ENCODE results near the gene PDK4. TPM values are rescaled to one million over a fixed set of nuclear protein-coding genes. Genes with fewer than 3 reads are reported as not detected.

PDK4 gene
- total and polyA plus RNA-seq, 10 of the 15 experiments (the other 5 are each of a cell fraction or from before 2014, with no cell fraction given), result 0.03 to 0.46 TPM; not detected in 8

GRCh38 chr7:95590387-95591248 is 5.7 kb downstream of the PDK4 start:
- Histone ChIP-seq H3K27ac (ENCODE audit: control insufficient read depth, insufficient read depth) (no peak overlapping the region), H3K9me3 (replicated peaks; ENCODE audit: control insufficient read depth, insufficient read depth, low read length) (no peaks in the 10 kb centered on the region), H4K20me1 (ENCODE audit: control insufficient read depth, insufficient read depth) (no peaks in the 10 kb centered on the region), H3K4me1 (ENCODE audit: control insufficient read depth, insufficient read depth, low read length) (no peaks in the 10 kb centered on the region), H3K79me2 (ENCODE audit: control insufficient read depth, insufficient read depth, low read length) (no peaks in the 10 kb centered on the region), H3K27me3 (replicated peaks in 1 of 2; ENCODE audit: control insufficient read depth in 2 of 2, insufficient read depth in 2 of 2, low read length in 1 of 2) (no peaks in the 10 kb centered on the region), H3K36me3 (ENCODE audit: control insufficient read depth in 2 of 2, insufficient read depth in 2 of 2, low read length in 1 of 2) (no peaks in the 10 kb centered on the region), H3K9ac (ENCODE audit: control insufficient read depth, insufficient read depth, low read length) (no peak overlapping the region), H3K4me2 (ENCODE audit: control insufficient read depth, insufficient read depth) (no peak overlapping the region), H3K4me3 (no peak overlapping the region), H2AFZ (ENCODE audit: control insufficient read depth, low read depth, low read length) (no peak overlapping the region)
- ChIA-PET CTCF (no interaction called here), SMC1A (ENCODE audit: uncharacterized antibody, unreplicated experiment) (no interaction called here), RAD21 (ENCODE audit: unreplicated experiment) (no interaction called here), POLR2A (no interaction called here)
- ATAC-seq (no peak), FAIRE-seq (no peak), DNase-seq (ENCODE audit: low read depth, low spot score) (no peak)
- in situ Hi-C loops (cut with MboI) (no loop called here), intact Hi-C loops (cut with micrococcal nuclease; ENCODE audit: unreplicated experiment) (no loop called here)
- WGBS (ENCODE audit: insufficient coverage, insufficient replicate concordance, low lambda C conversion rate, missing lambda C conversion rate), result 36% methylated on average over 5 of the region's 5 CpGs
- no TSS peak for BruUV-seq (replicated peaks)
- TF ChIP-seq FOXM1 (IDR thresholded peaks at IDR 0.05; ENCODE audit: low read depth, low read length), result no peak
- TF ChIP-seq MXI1 (IDR thresholded peaks at IDR 0.05; ENCODE audit: low read depth, low read length), result no peak
- no peak for TF ChIP-seq SP1 (IDR thresholded peaks at IDR 0.05; ENCODE audit: low read depth, low read length)
- no peak for TF ChIP-seq ZBED1 (IDR thresholded peaks at IDR 0.05; ENCODE audit: borderline replicate concordance)
- TF ChIP-seq RUNX3 (IDR thresholded peaks at IDR 0.05; ENCODE audit: low read length), result no peak
- no peak for TF ChIP-seq ESRRA (IDR thresholded peaks at IDR 0.05; ENCODE audit: low read length)

- no peaks in the 10 kb centered on the region for H3K79me2 ChIP-seq (ENCODE audit: control insufficient read depth, insufficient read depth, low read length)
- DNase-seq (ENCODE audit: low read depth, low spot score) (no peak), FAIRE-seq (no peak), ATAC-seq (no peak)
- no peaks in the 10 kb centered on the region for H3K9me3 ChIP-seq (replicated peaks; ENCODE audit: control insufficient read depth, insufficient read depth, low read length)
- ChIA-PET POLR2A (no interaction called here), RAD21 (ENCODE audit: unreplicated experiment) (no interaction called here), CTCF (interaction anchor here (1.6 kb wide), 1 partner anchor 19 kb away, joined by 4 read pairs; no protein-coding TSS in a partner anchor), SMC1A (ENCODE audit: uncharacterized antibody, unreplicated experiment) (no interaction called here)
- in situ Hi-C loops (cut with MboI), result no loop called here
- no peaks in the 10 kb centered on the region for H4K20me1 ChIP-seq (ENCODE audit: control insufficient read depth, insufficient read depth)
- no TSS peak for BruUV-seq (replicated peaks)
- intact Hi-C loops (cut with micrococcal nuclease; ENCODE audit: unreplicated experiment), result no loop called here
- WGBS (ENCODE audit: insufficient coverage, insufficient replicate concordance, low lambda C conversion rate, missing lambda C conversion rate), result 90% methylated on average over 1 of the region's 1 CpG
- no peaks in the 10 kb centered on the region for H3K36me3 ChIP-seq (ENCODE audit: control insufficient read depth in 2 of 2, insufficient read depth in 2 of 2, low read length in 1 of 2)
- no peak overlapping the region for H3K4me3 ChIP-seq
- no peak overlapping the region for H3K9ac ChIP-seq (ENCODE audit: control insufficient read depth, insufficient read depth, low read length)
- H3K27ac ChIP-seq (ENCODE audit: control insufficient read depth, insufficient read depth), result no peak overlapping the region
- H2AFZ ChIP-seq (ENCODE audit: control insufficient read depth, low read depth, low read length), result no peak overlapping the region
- H3K4me1 ChIP-seq (ENCODE audit: control insufficient read depth, insufficient read depth, low read length), result no peaks in the 10 kb centered on the region
- H3K27me3 ChIP-seq (replicated peaks in 1 of 2; ENCODE audit: control insufficient read depth in 2 of 2, insufficient read depth in 2 of 2, low read length in 1 of 2), result no peaks in the 10 kb centered on the region
- H3K4me2 ChIP-seq (ENCODE audit: control insufficient read depth, insufficient read depth), result no peak overlapping the region
- no peak for TF ChIP-seq RB1 (IDR thresholded peaks at IDR 0.05; ENCODE audit: borderline replicate concordance)
- no peak for TF ChIP-seq USF1 (IDR thresholded peaks at IDR 0.05; ENCODE audit: borderline replicate concordance, extremely low read length, insufficient read depth, low read depth, low read length)
- TF ChIP-seq SREBF2 (IDR thresholded peaks at IDR 0.05; ENCODE audit: low read length), result no peak
- TF ChIP-seq TARDBP (IDR thresholded peaks at IDR 0.05; ENCODE audit: borderline replicate concordance), result no peak
- no peak for TF ChIP-seq ZNF24 (IDR thresholded peaks at IDR 0.05)
- TF ChIP-seq SMAD5 (IDR thresholded peaks at IDR 0.05; ENCODE audit: low read depth), result no peak
- no peak for TF ChIP-seq TCF3 (IDR thresholded peaks at IDR 0.05; ENCODE audit: borderline replicate concordance, insufficient read depth, low read depth, low read length)
- no peak for TF ChIP-seq ZNF687 (IDR thresholded peaks at IDR 0.05)
Observed at GRCh38 chr7:95589766-95590165, 6.5 kb downstream of the PDK4 start.

All from GM12878 (cell line).